A549 (cell line): ENCODE results near the gene EXOSC5. TPM values are rescaled to one million over a fixed set of nuclear protein-coding genes. Genes with fewer than 3 reads are reported as not detected.

Experiments used
- ATAC-seq, 2 experiments: fragments of 200-7000 bp in 1 of 2; fragments of >200 bp in 1 of 2; cut with Nextera tagmentation in 1 of 2; cut with Tn5 transposase in 1 of 2; 3 replicates each; pipeline versions ENCODE4 v1.8.0 to v1.9.1; 2018 to 2020; ENCODE audit warnings: mild to moderate bottlenecking in 1 of 2, moderate library complexity in 1 of 2
- CTCF ChIA-PET: fragments of 300-600 bp; sonication (Branson Sonifier 250); formaldehyde crosslinking; extraction: SDS; loops from one replicate; lab custom pipeline; 2021; ENCODE audit warnings: antibody characterized with exemption, inconsistent platforms; lab: Yijun Ruan, JAX
- POLR2A ChIA-PET: fragments of 350-600 bp; formaldehyde crosslinking; extraction: SDS; loops from one replicate; lab custom pipeline; 2021; ENCODE audit warnings: antibody characterized with exemption, inconsistent platforms; lab: Yijun Ruan, JAX
- DNase-seq, 2 experiments: peaks; one replicate each; pipeline versions ENCODE4 v3.0.0 to v3.0.0-alpha.2; 2011 to 2016; ENCODE audit warnings: low read depth in 1 of 2, low spot score in 1 of 2
- FAIRE-seq: peaks from 2 replicates; lab custom pipeline; 2011; peaks lifted over from hg19 to GRCh38; lab: Jason Lieb, UNC
- H3K27ac ChIP-seq, 2 experiments: fragments of >200 bp; sonication (Bioruptor Twin); formaldehyde crosslinking; 3 replicates each; pipeline ENCODE4 v1.5.1; 2016 to 2017
- H3K4me1 ChIP-seq: fragments of >200 bp; sonication (Bioruptor Twin); formaldehyde crosslinking; 3 replicates; pipeline ENCODE4 v1.6.1; 2016
- H3K4me2 ChIP-seq: fragments of >200 bp; sonication (Bioruptor Twin); formaldehyde crosslinking; 3 replicates; pipeline ENCODE4 v1.6.1; 2016
- H3K4me3 ChIP-seq: fragments of >200 bp; sonication (Bioruptor Twin); formaldehyde crosslinking; 3 replicates; pipeline ENCODE4 v1.5.1; 2016
- H3K9me3 ChIP-seq: fragments of >200 bp; sonication (Bioruptor Twin); formaldehyde crosslinking; 3 replicates; pipeline ENCODE4 v1.6.1; 2016
- ATOH8 ChIP-seq: fragments of 250-450 bp; sonication (Bioruptor Pico); IDR thresholded peaks from 2 replicates; pipeline ENCODE4 v1.5.0; 2020; ENCODE audit warnings: low read depth, mild to moderate bottlenecking, moderate library complexity
- BHLHE40 ChIP-seq: IDR thresholded peaks from 2 replicates; pipeline ENCODE4 v1.6.1; 2012; ENCODE audit warnings: low read depth, low read length, inconsistent platforms
- CBX2 ChIP-seq: fragments of 200-600 bp; sonication (generic); IDR thresholded peaks from 2 replicates; pipeline ENCODE4 v1.6.1; 2016; ENCODE audit warnings: low read depth, mild to moderate bottlenecking, borderline replicate concordance
- CEBPB ChIP-seq, 2 experiments: fragments of >200 bp in 1 of 2; sonication (Bioruptor Twin) in 1 of 2; formaldehyde crosslinking in 1 of 2; IDR thresholded peaks; 2 replicates each; pipeline ENCODE4 v1.6.1; 2012 to 2016
- CHD4 ChIP-seq: fragments of 200-600 bp; sonication (generic); IDR thresholded peaks from 2 replicates; pipeline ENCODE4 v1.6.1; 2016; ENCODE audit warnings: antibody characterized with exemption, mild to moderate bottlenecking, borderline replicate concordance
- EHF ChIP-seq: fragments of 250-450 bp; sonication (Bioruptor Pico); IDR thresholded peaks from 2 replicates; pipeline ENCODE4 v1.5.0; 2020; ENCODE audit warnings: mild to moderate bottlenecking
- FOSL2 ChIP-seq, 2 experiments: fragments of 450-650 bp in 1 of 2; fragments of >200 bp in 1 of 2; sonication (Bioruptor Twin) in 1 of 2; formaldehyde crosslinking; IDR thresholded peaks; 2 replicates each; pipeline versions ENCODE4 v1.5.0 to v1.6.1; 2016 to 2020; ENCODE audit warnings: mild to moderate bottlenecking in 1 of 2, moderate library complexity in 1 of 2
- KDM1A ChIP-seq: fragments of 200-600 bp; sonication (generic); IDR thresholded peaks from 2 replicates; pipeline ENCODE4 v1.6.1; 2016; ENCODE audit warnings: low read depth, mild to moderate bottlenecking
- MYC ChIP-seq: IDR thresholded peaks from 2 replicates; pipeline ENCODE4 v1.6.1; 2012; ENCODE audit warnings: mild to moderate bottlenecking, inconsistent platforms, low read length, improper control_type of control experiment, borderline replicate concordance
- NFE2L2 ChIP-seq: fragments of 150-350 bp; conservative IDR thresholded peaks from 2 replicates; pipeline ENCODE4 v1.6.1; 2014; ENCODE audit warnings: low read length
- PBX3 ChIP-seq: IDR thresholded peaks from 2 replicates; pipeline ENCODE4 v1.6.1; 2012
- POLR2A ChIP-seq: IDR thresholded peaks from 2 replicates; pipeline ENCODE4 v1.6.1; 2012; ENCODE audit warnings: mild to moderate bottlenecking, low read length
- RCOR1 ChIP-seq: fragments of 150-350 bp; IDR thresholded peaks from 2 replicates; pipeline ENCODE4 v1.6.1; 2014; ENCODE audit warnings: antibody characterized with exemption, low read length, low read depth
- REST ChIP-seq: fragments of 200-600 bp; sonication (generic); IDR thresholded peaks from 2 replicates; pipeline ENCODE4 v1.6.1; 2016; ENCODE audit warnings: antibody characterized with exemption, mild to moderate bottlenecking, moderate library complexity
- ZSCAN20 ChIP-seq: fragments of 250-450 bp; sonication (Bioruptor Pico); IDR thresholded peaks from 2 replicates; pipeline ENCODE4 v1.8.0; 2022; ENCODE audit warnings: mild to moderate bottlenecking, moderate library complexity
- WGBS: methylation state at CpG from one replicate; pipeline ENCODE4 v1.1.6; 2017; ENCODE audit errors: missing lambda C conversion rate; 5-methylcytosine and 5-hydroxymethylcytosine counted together
- polyA plus RNA-seq, 4 experiments: library from polyadenylated mRNA; depleted of rRNA in 3 of 4; stranded (reverse); fragments of >200 nt; fragmentation: RNase III in 1 of 4; extraction: RNeasy Plus Mini Kit Qiagen cat#74134 plus additional on column Dnase treatment in 1 of 4; gene quantifications; 2 replicates in 3 of 4; 3 replicates in 1 of 4; pipeline ENCODE4 v1.2.3, GENCODE V29; 2011 to 2017
- TF ChIP-seq, protein P1 (sequence below): fragments of 250-450 bp; sonication (Bioruptor Pico); IDR thresholded peaks from 2 replicates; pipeline ENCODE4 v1.5.0; 2021; ENCODE audit warnings: mild to moderate bottlenecking, moderate library complexity, borderline replicate concordance

The EXOSC5 gene
- polyA plus RNA-seq, 2 of the 4 experiments (the other 2 are of a cell fraction): 63.7 to 109 TPM

- no peak for TF ChIP-seq REST
Observed at GRCh38 chr19:41403181-41403970, 6.2 kb upstream of the EXOSC5 start (continued).

GRCh38 chr19:41402010-41402409 is 4.9 kb upstream of the EXOSC5 start:
- no peak for DNase-seq
- Histone ChIP-seq H3K9me3 (no peaks in the 10 kb centered on the region), H3K4me3 (no peak overlapping the region), H3K27ac (no peak overlapping the region), H3K4me2 (no peak overlapping the region), H3K4me1 (peaks cover 9% of the 10 kb centered on the region)
- ChIA-PET CTCF (interaction anchor here (0.9 to 1.6 kb wide), 6 partner anchors 12 to 168 kb away, joined by 3 to 7 read pairs (median 4); no protein-coding TSS in a partner anchor), POLR2A (no interaction called here)
- no peak for FAIRE-seq
- ATAC-seq: no peak
- TF ChIP-seq FOSL2 (IDR thresholded peaks at IDR 0.05) (no peak), FOSL2 (CRISPR knock-in tag; IDR thresholded peaks at IDR 0.05) (no peak), RCOR1 (no peak)
- 89% methylated on average over 3 of the region's 3 CpGs for WGBS

DNA sequence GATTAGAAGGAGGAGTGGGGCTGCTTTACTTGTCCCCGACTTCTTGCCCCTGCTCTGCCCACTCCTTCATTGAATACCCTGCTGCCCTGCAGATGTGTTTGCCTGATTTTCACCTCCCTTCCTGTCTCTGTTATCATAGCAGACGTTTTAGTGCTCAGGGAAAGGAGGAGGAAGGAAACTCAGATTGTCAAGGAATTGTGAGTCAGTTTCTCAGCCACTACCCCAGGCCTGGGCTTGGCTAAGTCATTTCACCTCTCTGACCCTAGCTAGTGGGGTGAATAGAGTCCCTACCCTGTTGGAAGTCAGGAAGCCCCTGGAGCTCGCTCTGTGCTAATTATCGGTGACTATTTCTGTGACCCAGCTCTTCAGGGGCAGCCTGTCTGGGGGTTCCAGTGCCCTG is 4.3 kb upstream of the EXOSC5 start:
- H3K4me1 ChIP-seq: peaks cover 10% of the 10 kb centered on the region
- DNase-seq (no peak), FAIRE-seq (no peak), ATAC-seq (no peak)
- no peak overlapping the region for H3K4me3 ChIP-seq
- ChIA-PET POLR2A (no interaction called here), CTCF (interaction anchor here (0.6 to 1.6 kb wide), 6 partner anchors 11 to 161 kb away, joined by 3 to 4 read pairs (median 3); no protein-coding TSS in a partner anchor)
- H3K27ac ChIP-seq: no peak overlapping the region
- WGBS: 72% methylated on average over 4 of the region's 4 CpGs
- no peak for TF ChIP-seq CEBPB (IDR thresholded peaks at IDR 0.05)
- no peak for TF ChIP-seq NFE2L2
- H3K9me3 ChIP-seq: no peaks in the 10 kb centered on the region
- no peak overlapping the region for H3K4me2 ChIP-seq

DNA sequence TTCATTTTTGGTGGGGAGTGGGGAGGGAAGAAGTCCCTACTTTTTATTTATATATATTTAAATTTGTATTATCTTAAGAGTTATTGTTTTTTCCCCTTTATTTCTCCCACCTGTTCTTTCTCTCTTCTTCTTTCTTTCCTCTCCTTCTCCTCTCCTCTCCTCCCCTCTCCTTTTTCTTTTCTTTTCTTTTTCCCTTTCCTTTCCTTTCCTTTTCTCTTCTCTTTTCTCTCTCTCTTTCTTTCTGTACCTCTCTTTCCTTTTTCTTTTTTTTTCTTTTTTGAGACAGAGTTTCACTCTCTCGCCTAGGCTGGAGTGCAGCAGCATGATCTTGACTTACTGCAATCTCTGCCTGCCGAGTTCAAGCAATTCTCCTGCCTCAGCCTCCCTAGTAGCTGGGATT is 2.4 kb upstream of the EXOSC5 start:
- no peaks in the 10 kb centered on the region for H3K9me3 ChIP-seq
- H3K4me3 ChIP-seq: no peak overlapping the region
- no peak overlapping the region for H3K27ac ChIP-seq
- CTCF ChIA-PET: interaction anchor here (1.0 to 2.4 kb wide), 5 partner anchors 8 to 91 kb away, joined by 3 to 9 read pairs (median 5); no protein-coding TSS in a partner anchor
- TF ChIP-seq, protein P1, sequence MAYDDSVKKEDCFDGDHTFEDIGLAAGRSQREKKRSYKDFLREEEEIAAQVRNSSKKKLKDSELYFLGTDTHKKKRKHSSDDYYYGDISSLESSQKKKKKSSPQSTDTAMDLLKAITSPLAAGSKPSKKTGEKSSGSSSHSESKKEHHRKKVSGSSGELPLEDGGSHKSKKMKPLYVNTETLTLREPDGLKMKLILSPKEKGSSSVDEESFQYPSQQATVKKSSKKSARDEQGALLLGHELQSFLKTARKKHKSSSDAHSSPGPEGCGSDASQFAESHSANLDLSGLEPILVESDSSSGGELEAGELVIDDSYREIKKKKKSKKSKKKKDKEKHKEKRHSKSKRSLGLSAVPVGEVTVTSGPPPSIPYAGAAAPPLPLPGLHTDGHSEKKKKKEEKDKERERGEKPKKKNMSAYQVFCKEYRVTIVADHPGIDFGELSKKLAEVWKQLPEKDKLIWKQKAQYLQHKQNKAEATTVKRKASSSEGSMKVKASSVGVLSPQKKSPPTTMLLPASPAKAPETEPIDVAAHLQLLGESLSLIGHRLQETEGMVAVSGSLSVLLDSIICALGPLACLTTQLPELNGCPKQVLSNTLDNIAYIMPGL (CRISPR knock-in tag): no peak
- TF ChIP-seq CBX2: no peak
- no peak for TF ChIP-seq PBX3
- TF ChIP-seq ZSCAN20 (CRISPR knock-in tag): no peak
- no peak for TF ChIP-seq ATOH8 (CRISPR knock-in tag)
- TF ChIP-seq EHF (CRISPR knock-in tag): no peak
- TF ChIP-seq BHLHE40: no peak
- no peak for TF ChIP-seq MYC
- no peak for TF ChIP-seq KDM1A
- TF ChIP-seq CHD4: no peak
- TF ChIP-seq POLR2A: no peak
- FAIRE-seq (no peak), DNase-seq (no peak), ATAC-seq (no peak)
- POLR2A ChIA-PET: interaction anchor here (0.6 to 0.9 kb wide), 3 partner anchors 9 to 36 kb away, joined by 3 to 4 read pairs (median 3); partner anchors contain the start of gene B9D2
- H3K4me1 ChIP-seq: peaks cover 20% of the 10 kb centered on the region
- 83% methylated on average over 2 of the region's 2 CpGs for WGBS
- H3K4me2 ChIP-seq: peak overlapping the region; percentile 88; the same call in 1 of the 3 replicates
